ENCODE results near the gene KIAA1614. TPM values are rescaled to one million over a fixed set of nuclear protein-coding genes. Genes with fewer than 3 reads are reported as not detected.
A peak's percentile ranks its signal among the peaks of the same experiment; 100 is the strongest.

The KIAA1614 gene
- total and polyA plus RNA-seq, 10 of the 15 experiments (the other 5 are each of a cell fraction or from before 2014, with no cell fraction given) = 0.03 to 1.0 (median 0.26) TPM; not detected in 1

DNA sequence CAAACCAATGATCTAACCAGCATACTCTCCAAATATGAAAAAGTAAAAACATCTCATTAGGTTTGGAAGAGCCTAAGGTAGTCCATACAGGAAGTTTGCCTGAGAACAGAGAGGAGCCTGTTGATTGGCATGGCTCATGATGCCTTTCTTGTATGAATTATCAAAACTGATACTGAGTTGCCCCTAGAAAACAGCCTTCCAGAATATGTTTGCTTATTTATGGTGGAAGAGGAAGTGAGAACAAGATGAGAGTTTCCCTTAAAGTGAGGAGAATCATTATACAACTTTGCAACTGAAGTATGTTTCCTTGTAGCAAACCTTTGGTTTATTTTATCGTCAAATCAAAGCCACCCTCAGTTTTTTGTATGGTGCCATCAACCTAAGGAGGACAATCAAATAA is 23.8 kb upstream of the KIAA1614 start (continued):
- TF ChIP-seq ZNF207 (IDR thresholded peaks at IDR 0.05; ENCODE audit: borderline replicate concordance) (peak; percentile 45; the same call in 1 of the 2 replicates), HDAC6 (IDR thresholded peaks at IDR 0.05; ENCODE audit: unreplicated experiment) (no peak), IRF4 (IDR thresholded peaks at IDR 0.05; ENCODE audit: low read depth, low read length) (0 out of 2 replicates have a peak, but pooled peaks have one; percentile 35), NBN (IDR thresholded peaks at IDR 0.05) (peak; percentile 28; the same call in 1 of the 2 replicates), RB1 (IDR thresholded peaks at IDR 0.05; ENCODE audit: borderline replicate concordance) (no peak), TBL1XR1 (IDR thresholded peaks at IDR 0.05; ENCODE audit: low read depth, low read length) (no peak), SIN3A (IDR thresholded peaks at IDR 0.05; ENCODE audit: low read depth, low read length) (no peak), SMAD1 (IDR thresholded peaks at IDR 0.05; ENCODE audit: low read depth, partially characterized antibody) (no peak), ZNF622 (IDR thresholded peaks at IDR 0.05) (no peak), MEF2B (IDR thresholded peaks at IDR 0.05; ENCODE audit: partially characterized antibody, poor library complexity, severe bottlenecking) (no peak), BRCA1 (IDR thresholded peaks at IDR 0.05; ENCODE audit: low read depth, low read length) (no peak), SMC3 (IDR thresholded peaks at IDR 0.05; ENCODE audit: borderline replicate concordance, low read length) (no peak), SREBF2 (IDR thresholded peaks at IDR 0.05; ENCODE audit: low read length) (no peak), NFYB (IDR thresholded peaks at IDR 0.05; ENCODE audit: insufficient read depth, low read depth, low read length) (0 out of 2 replicates have a peak, but pooled peaks have one; percentile 10), POU2F2 (IDR thresholded peaks at IDR 0.05; ENCODE audit: borderline replicate concordance, low read depth, low read length) (no peak), PKNOX1 (IDR thresholded peaks at IDR 0.05) (peak; percentile 94), MXI1 (IDR thresholded peaks at IDR 0.05; ENCODE audit: low read depth, low read length) (no peak), RCOR1 (conservative IDR thresholded peaks at IDR 0.05; ENCODE audit: low read depth, low read length) (no peak), CHD1 (IDR thresholded peaks at IDR 0.05; ENCODE audit: low read depth, low read length) (no peak), NR2C1 (IDR thresholded peaks at IDR 0.05) (no peak)
- TF ChIP-seq, protein P1, sequence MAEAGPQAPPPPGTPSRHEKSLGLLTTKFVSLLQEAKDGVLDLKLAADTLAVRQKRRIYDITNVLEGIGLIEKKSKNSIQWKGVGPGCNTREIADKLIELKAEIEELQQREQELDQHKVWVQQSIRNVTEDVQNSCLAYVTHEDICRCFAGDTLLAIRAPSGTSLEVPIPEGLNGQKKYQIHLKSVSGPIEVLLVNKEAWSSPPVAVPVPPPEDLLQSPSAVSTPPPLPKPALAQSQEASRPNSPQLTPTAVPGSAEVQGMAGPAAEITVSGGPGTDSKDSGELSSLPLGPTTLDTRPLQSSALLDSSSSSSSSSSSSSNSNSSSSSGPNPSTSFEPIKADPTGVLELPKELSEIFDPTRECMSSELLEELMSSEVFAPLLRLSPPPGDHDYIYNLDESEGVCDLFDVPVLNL (IDR thresholded peaks at IDR 0.05; ENCODE audit: low read depth, low read length) = no peak
- TF ChIP-seq, protein P2, sequence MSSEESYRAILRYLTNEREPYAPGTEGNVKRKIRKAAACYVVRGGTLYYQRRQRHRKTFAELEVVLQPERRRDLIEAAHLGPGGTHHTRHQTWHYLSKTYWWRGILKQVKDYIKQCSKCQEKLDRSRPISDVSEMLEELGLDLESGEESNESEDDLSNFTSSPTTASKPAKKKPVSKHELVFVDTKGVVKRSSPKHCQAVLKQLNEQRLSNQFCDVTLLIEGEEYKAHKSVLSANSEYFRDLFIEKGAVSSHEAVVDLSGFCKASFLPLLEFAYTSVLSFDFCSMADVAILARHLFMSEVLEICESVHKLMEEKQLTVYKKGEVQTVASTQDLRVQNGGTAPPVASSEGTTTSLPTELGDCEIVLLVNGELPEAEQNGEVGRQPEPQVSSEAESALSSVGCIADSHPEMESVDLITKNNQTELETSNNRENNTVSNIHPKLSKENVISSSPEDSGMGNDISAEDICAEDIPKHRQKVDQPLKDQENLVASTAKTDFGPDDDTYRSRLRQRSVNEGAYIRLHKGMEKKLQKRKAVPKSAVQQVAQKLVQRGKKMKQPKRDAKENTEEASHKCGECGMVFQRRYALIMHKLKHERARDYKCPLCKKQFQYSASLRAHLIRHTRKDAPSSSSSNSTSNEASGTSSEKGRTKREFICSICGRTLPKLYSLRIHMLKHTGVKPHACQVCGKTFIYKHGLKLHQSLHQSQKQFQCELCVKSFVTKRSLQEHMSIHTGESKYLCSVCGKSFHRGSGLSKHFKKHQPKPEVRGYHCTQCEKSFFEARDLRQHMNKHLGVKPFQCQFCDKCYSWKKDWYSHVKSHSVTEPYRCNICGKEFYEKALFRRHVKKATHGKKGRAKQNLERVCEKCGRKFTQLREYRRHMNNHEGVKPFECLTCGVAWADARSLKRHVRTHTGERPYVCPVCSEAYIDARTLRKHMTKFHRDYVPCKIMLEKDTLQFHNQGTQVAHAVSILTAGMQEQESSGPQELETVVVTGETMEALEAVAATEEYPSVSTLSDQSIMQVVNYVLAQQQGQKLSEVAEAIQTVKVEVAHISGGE (CRISPR knock-in tag; IDR thresholded peaks at IDR 0.05) = no peak
- TF ChIP-seq, protein P3, sequence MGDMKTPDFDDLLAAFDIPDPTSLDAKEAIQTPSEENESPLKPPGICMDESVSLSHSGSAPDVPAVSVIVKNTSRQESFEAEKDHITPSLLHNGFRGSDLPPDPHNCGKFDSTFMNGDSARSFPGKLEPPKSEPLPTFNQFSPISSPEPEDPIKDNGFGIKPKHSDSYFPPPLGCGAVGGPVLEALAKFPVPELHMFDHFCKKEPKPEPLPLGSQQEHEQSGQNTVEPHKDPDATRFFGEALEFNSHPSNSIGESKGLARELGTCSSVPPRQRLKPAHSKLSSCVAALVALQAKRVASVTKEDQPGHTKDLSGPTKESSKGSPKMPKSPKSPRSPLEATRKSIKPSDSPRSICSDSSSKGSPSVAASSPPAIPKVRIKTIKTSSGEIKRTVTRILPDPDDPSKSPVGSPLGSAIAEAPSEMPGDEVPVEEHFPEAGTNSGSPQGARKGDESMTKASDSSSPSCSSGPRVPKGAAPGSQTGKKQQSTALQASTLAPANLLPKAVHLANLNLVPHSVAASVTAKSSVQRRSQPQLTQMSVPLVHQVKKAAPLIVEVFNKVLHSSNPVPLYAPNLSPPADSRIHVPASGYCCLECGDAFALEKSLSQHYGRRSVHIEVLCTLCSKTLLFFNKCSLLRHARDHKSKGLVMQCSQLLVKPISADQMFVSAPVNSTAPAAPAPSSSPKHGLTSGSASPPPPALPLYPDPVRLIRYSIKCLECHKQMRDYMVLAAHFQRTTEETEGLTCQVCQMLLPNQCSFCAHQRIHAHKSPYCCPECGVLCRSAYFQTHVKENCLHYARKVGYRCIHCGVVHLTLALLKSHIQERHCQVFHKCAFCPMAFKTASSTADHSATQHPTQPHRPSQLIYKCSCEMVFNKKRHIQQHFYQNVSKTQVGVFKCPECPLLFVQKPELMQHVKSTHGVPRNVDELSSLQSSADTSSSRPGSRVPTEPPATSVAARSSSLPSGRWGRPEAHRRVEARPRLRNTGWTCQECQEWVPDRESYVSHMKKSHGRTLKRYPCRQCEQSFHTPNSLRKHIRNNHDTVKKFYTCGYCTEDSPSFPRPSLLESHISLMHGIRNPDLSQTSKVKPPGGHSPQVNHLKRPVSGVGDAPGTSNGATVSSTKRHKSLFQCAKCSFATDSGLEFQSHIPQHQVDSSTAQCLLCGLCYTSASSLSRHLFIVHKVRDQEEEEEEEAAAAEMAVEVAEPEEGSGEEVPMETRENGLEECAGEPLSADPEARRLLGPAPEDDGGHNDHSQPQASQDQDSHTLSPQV (IDR thresholded peaks at IDR 0.05) = no peak

Data from GM12878 (cell line).